ENCODE data around the gene SNAPC2.

The SNAPC2 gene

GRCh38 chr19:7910321-7911161 lies 9.6 kb upstream of the SNAPC2 start:
- H3K4me3 ChIP-seq (replicated peaks; ENCODE audit: low read depth, low read length) = no peak overlapping the region
- TF ChIP-seq CTCF (IDR thresholded peaks at IDR 0.05; ENCODE audit: low read depth, low read length, missing control alignments) = no peak
- DNase-seq (ENCODE audit: extremely low read depth, low read depth) = no peak

GRCh38 chr19:7911508-7912143 lies 8.5 kb upstream of the SNAPC2 start:
- no peak for TF ChIP-seq CTCF (IDR thresholded peaks at IDR 0.05; ENCODE audit: low read depth, low read length, missing control alignments)
- no peak for DNase-seq (ENCODE audit: extremely low read depth, low read depth)
- no peak overlapping the region for H3K4me3 ChIP-seq (replicated peaks; ENCODE audit: low read depth, low read length)

- H3K4me3 ChIP-seq (replicated peaks; ENCODE audit: low read depth, low read length) = no peak overlapping the region
- no peak for DNase-seq (ENCODE audit: extremely low read depth, low read depth)
- TF ChIP-seq CTCF (IDR thresholded peaks at IDR 0.05; ENCODE audit: low read depth, low read length, missing control alignments) = no peak
These were observed 7.9 kb upstream of the SNAPC2 start for GRCh38 chr19:7912144-7912696.

GRCh38 chr19:7912697-7913564 lies 7.2 kb upstream of the SNAPC2 start:
- DNase-seq (ENCODE audit: extremely low read depth, low read depth) = no peak
- H3K4me3 ChIP-seq (replicated peaks; ENCODE audit: low read depth, low read length) = no peak overlapping the region
- TF ChIP-seq CTCF (IDR thresholded peaks at IDR 0.05; ENCODE audit: low read depth, low read length, missing control alignments) = no peak

- no peak for TF ChIP-seq CTCF (IDR thresholded peaks at IDR 0.05; ENCODE audit: low read depth, low read length, missing control alignments)
- no peak for DNase-seq (ENCODE audit: extremely low read depth, low read depth)
- no peak overlapping the region for H3K4me3 ChIP-seq (replicated peaks; ENCODE audit: low read depth, low read length)
These were observed 6.5 kb upstream of the SNAPC2 start for GRCh38 chr19:7913652-7914051.

- no peak for DNase-seq (ENCODE audit: extremely low read depth, low read depth)
- TF ChIP-seq CTCF (IDR thresholded peaks at IDR 0.05; ENCODE audit: low read depth, low read length, missing control alignments) = no peak
- no peak overlapping the region for H3K4me3 ChIP-seq (replicated peaks; ENCODE audit: low read depth, low read length)
These were observed 6.0 kb upstream of the SNAPC2 start for GRCh38 chr19:7914099-7914498.

All from HFF-Myc (cell line).